HuH-7 (cell line): ENCODE measurements around the gene PPP2R2B.

ENCODE experiments used
- DNase-seq: peaks from one replicate; pipeline ENCODE4 v3.0.0; 2011; ENCODE audit warnings: low spot score

PPP2R2B gene

GRCh38 chr5:146785065-146785464 is 93.5 kb downstream of the PPP2R2B start:
- no peak for DNase-seq

GRCh38 chr5:146781157-146781556 is 97.4 kb downstream of the PPP2R2B start:
- DNase-seq, result no peak

- DNase-seq, result no peak
Measured at GRCh38 chr5:146779211-146779869, 99.2 kb downstream of the PPP2R2B start.

- no peak for DNase-seq
Measured at GRCh38 chr5:146778795-146779194, 99.8 kb downstream of the PPP2R2B start.

GRCh38 chr5:146778261-146778660 is 100.3 kb downstream of the PPP2R2B start:
- DNase-seq, result no peak

- no peak for DNase-seq
Measured at GRCh38 chr5:146772881-146773466, 105.6 kb downstream of the PPP2R2B start.

GRCh38 chr5:146770980-146771379 is 107.6 kb downstream of the PPP2R2B start:
- no peak for DNase-seq

- no peak for DNase-seq
Measured at GRCh38 chr5:146770546-146770945, 108.0 kb downstream of the PPP2R2B start.

- no peak for DNase-seq
Measured at GRCh38 chr5:146767534-146767933, 111.0 kb downstream of the PPP2R2B start.

- no peak for DNase-seq
Measured at GRCh38 chr5:146766013-146766412, 112.5 kb downstream of the PPP2R2B start.

GRCh38 chr5:146765089-146765832 is 113.3 kb downstream of the PPP2R2B start:
- no peak for DNase-seq

GRCh38 chr5:146762830-146763229 is 115.7 kb downstream of the PPP2R2B start:
- DNase-seq, result no peak

- DNase-seq, result no peak
Measured at GRCh38 chr5:146761811-146762210, 116.7 kb downstream of the PPP2R2B start.

- DNase-seq, result no peak
Measured at GRCh38 chr5:146758938-146759337, 119.6 kb downstream of the PPP2R2B start.

- no peak for DNase-seq
Measured at GRCh38 chr5:146758076-146758475, 120.5 kb downstream of the PPP2R2B start.

GRCh38 chr5:146756546-146756945 is 122.0 kb downstream of the PPP2R2B start:
- no peak for DNase-seq

GRCh38 chr5:146755793-146756192 is 122.8 kb downstream of the PPP2R2B start:
- no peak for DNase-seq

- no peak for DNase-seq
Measured at GRCh38 chr5:146754621-146755020, 123.9 kb downstream of the PPP2R2B start.

- DNase-seq, result no peak
Measured at GRCh38 chr5:146753641-146754040, 124.9 kb downstream of the PPP2R2B start.

- DNase-seq, result no peak
Measured at GRCh38 chr5:146751781-146752401, 126.7 kb downstream of the PPP2R2B start.

GRCh38 chr5:146751054-146751453 is 127.5 kb downstream of the PPP2R2B start:
- no peak for DNase-seq

- DNase-seq, result no peak
Measured at GRCh38 chr5:146748533-146748932, 130.0 kb downstream of the PPP2R2B start.
